NK-92 treated with Interleukin-12 subunit alpha and Interleukin-12 subunit beta, amount 100 ng/mL, for 24 hours (cell line): ENCODE measurements around the gene H2BK1.

Experiments
- DNase-seq: peaks from one replicate; lab custom pipeline; 2025; lab: John Stamatoyannopoulos, UW

Gene H2BK1

DNA sequence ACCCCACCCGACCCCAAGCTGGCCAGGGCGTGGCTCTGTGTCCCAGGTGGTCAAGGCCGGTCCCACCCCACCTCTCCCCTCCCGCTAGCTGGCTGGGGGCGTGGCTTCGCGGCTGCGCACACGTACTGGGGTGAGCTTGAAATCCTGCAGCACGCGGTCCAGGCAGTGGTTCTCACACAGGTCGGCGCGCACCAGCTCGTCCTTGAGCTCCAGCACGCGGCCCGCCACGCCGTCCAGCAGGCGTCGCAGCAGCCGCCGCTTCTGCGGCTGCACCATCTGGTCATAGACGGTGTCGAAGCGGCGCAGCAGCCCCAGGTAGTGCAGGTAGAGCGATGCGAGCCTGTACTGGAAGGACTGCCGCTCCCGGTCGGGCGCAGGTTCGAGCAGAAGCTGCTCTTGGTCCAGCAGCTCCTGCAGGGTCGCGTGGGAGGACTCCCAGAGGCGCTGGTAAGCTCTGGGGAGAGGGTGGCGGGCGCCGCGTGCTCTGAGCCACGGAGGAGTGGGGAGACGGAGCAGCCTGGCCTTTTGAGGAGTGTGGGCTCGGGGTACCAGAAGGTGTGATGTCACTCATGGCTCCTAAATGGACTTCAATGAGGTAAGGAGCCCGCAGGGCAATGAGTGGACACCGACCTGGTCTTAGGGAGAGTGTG, 5.8 kb downstream of the H2BK1 start:
- DNase-seq = no peak

DNA sequence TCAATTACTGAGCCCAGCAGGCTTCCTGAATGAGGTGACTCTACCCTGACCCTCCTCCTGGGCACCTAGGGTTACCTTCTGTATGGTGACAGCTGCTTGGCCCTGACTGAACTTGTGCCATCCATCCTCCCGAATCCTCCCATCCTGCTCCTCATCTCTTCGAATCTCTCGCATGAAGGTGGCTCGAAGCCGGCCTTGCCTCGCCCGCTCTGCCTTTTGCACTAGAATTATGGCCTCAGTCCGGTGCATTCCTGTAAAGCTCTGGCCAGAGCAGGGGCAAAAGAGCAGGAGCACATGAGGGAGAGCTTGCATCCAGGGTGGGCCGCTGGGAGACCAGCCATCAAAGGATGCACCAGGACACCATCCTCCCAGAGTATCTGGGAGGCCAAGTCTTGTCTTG, 7.5 kb downstream of the H2BK1 start:
- no peak for DNase-seq

DNA sequence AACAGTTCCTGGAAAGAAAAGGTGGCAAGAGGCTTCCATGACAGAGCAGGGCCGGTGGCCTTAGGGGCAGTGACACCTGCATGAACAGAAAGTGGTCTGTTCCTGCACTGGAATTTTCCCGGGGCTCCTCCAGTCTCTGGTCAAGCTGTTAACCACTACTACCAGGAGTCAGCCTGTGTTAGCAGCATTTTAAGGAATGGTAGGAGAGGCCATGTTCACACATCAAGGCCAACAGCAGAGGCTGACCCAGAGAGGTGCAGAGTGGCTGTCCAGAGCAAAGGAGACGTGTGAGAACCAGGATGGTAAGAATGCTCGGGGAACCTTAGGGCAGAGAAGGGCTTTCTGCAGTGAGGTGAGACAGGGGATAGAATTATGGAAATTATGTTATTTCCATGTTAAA, 8.5 kb downstream of the H2BK1 start:
- no peak for DNase-seq

DNA sequence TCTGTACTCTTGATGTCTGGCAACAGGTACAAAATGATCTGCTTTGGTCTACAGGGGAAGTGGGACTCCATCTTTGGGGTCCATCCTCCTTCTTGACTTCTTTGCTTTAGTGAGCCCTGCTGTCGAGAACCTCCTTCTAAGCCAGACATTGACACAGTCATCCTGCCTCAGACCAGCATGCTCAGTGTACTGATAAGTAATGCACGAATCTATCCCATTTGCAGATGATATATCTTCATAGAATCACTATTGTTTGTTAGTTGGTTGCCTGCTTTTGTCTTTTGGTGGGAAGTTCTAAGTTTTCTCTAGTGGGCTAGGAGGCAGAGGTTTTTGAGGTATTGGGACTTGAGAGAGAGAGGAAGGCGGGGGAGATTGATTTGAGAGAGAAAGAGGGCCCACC, 8.9 kb downstream of the H2BK1 start:
- no peak for DNase-seq

DNA sequence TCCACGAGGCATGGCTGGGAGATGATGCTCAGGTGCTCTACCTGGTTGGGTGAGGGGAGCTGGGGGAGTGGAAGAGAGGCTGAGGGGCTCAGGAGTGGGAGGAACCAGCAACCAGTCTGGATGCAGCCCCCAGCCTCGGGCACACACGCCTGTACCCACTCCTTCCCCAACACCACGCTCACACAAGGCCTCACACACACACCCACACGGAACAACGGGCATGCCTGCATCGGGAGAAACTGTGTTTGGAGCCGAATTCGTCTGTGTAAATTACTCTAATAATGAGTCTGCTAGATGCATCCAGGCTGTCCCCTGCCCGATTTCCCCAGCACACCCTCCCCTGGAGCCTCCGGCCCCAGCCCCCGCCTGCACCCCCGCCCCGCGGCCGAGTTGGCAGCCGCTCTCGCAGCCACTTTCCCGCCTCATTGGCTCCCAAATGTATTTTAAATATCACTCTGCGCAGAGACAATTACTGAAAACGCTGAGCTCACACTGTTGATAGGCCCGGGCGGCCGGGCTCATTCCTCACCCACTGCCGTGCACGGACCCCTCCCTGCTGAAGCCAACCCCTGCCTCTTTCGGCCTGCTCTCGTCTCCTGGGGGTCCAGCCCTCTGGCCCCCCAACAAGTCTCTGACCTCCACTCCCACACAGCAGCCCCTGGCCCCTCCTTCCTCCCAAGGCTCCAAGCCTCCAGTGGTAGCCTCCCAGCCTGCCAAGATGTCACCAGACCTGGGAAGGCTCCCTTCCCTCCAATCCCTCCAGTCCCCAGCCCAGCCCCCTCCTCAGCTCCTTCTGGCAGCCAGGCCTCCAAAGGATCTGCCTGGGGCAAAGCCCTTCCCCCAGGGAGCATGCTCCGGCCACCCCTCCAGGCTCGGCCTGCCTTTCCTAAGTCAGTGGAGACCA, 11.1 kb downstream of the H2BK1 start:
- no peak for DNase-seq

DNA sequence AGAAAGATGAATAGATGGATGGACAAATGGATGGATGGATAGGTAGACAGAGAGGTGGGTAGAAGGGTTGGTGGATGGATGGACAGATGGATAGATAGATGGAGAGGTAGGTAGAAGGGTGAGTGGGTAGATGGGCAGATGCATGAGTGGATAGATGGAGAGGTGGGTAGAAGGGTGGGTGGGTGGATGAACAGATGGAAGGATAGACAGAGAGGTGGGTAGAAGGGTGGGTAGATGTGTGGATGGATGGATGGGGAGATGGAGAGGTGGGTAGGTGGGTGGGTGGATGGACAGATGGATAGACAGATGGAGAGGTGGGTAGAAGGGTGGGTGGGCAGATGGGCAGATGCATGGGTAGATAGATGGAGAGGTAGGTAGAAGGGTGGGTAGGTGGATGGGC, 12.4 kb downstream of the H2BK1 start:
- DNase-seq = no peak

DNA sequence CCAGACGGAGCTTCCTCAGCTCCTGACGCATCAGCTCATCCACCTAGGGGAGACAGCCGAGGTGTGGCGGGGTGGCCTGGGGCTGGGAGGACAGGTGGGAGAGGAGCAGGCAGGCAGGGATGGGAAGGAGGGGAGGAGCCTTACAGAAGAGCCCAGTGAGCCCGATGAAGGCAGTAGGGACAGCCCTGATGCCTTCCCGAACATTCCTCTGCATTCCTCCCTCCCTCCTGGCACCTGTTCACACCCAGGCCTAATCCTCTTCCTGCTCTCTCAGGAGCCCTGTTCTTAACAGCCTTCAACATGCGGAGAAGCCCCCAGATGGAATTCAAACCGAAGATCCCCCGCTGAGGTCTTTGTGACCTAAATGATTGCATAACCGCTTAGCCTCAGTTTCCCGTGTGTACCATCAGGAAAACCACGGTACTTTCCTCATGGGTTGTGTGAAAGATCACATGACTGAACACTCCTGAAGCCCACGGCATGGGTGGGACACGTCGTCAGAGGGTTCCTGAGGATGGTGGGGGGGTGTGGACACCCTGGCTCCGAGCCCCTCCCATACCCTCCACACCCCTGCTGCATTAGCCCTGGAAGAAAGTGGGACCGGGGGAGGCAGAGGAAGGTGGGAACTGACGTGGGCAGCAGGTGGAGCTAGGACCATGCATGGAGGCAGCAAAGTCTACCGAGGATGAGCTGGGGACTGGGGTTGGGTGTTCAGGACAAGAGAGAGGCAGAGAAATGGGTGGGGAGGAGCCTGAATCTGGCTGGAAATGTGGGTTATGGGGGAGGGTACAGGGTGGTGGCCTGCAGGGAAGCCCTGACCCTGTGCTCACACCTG, 14.5 kb downstream of the H2BK1 start:
- DNase-seq = no peak

DNA sequence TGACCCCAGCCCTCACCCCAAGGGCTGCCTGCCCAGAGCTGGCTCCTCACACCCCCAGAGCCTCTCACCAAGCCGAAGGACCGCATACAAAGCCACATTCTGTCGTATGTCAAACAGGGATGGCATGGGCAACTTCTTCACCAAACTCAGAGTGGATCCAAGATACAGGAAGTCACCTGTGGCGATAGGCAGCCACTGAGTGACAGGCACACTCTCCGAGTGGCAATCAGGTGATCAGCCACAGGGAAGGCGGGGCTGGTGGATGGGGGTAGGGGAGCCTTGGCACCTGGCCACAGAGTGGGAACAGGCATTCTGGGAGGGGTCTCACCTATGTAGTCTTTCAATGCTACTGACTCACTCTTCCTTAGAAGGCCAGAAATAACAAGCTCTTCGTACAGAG, 16.1 kb downstream of the H2BK1 start:
- no peak for DNase-seq

DNA sequence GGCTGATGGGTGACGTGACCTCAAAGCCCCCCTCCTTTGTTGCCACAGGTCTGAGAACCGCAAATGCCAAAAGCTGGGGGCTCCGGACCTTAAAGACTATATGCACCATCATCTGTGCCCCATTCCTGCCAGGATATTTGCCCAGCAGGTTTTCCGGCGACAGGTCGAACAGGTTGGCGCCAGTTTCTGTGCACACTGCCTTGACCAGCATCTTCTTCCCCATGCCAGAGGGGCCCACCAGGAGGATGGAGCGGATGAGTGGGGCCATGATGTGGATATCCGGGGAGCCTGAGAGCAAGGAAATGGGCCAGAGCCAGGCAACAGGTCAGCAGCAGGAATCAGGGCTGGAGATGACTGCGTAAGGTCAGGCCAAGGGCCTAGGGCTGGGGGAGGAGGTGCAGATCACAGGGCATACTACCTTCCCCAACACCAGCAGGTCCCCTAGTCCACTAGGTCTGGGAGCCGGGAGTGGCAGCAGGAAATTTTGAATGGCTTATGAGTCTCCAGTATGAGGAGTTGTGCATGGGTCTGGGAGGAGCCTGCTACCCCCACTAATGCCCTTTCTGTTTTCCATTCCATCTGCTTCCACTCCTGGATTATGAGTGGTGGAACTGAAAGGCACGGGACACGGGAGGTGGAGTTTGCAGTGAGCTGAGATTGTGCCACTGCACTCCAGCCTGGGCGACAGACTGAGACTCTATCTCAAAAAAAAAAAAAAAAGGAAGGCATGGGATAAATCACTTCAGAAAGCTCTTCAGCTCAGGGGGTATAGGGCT, 16.9 kb downstream of the H2BK1 start:
- DNase-seq = no peak

DNA sequence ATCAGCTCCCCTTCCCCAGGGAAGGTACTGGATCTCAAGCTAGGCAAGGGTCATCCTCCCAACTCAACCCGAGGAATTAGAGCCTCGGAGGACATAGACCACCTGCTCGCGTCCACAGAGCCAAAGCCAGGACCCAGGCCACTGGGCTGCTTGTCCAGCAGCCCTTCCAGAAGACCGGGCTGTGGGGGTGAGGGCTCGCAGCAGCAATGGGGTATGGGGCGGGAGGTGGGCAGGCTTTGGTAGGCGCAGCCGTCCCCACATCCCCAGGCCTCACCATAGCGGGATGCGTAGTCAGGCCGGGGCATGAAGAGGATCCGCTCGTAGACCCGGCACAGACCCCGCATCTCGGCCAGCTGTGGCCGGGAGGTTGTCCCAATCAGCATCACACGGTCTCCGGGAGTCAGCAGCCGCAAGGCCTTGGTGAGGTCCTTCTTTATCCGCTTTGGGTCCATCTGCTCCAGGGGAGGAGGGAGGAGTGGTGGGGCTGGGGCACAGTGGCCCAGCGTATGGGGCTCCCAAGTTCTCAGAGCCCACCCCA, 18.2 kb downstream of the H2BK1 start:
- no peak for DNase-seq

DNA sequence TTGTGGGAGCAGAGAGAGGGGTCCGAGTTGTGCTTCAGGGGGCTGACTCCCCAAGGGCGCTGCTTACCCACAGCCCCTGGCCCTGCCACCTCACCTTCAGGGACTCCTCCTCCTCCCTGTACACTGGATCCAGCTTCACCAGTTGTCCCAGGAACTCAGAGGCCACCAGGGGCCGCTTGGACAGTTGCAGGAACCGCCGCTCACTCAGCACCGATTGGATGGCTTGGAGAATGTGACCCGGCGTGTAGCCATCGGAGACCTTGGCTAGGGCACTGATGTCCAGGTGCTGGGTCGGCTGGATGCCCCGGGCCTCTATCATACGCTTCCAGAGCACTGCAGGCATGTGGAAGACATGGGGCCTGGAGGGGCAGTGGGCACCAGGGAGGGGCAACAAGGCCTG, 18.7 kb downstream of the H2BK1 start:
- no peak for DNase-seq

DNA sequence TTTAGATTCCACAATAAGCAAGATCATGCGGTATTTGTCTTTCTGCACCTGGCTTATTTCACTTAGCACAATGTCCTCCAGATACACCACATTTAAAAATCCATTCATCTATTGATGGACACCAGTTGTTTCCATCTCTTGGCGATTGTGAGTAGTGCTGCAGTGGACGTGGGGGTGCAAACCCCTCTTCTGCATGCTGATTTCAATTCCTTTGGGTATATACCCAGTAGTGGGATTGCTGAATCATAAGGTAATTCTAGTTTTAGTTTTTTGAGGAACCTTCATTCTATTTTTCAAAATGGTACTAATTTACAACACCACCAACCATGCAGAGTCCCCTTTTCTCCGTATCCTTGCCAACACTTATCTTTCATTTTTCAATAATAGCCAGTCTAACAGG, 21.2 kb downstream of the H2BK1 start:
- DNase-seq = no peak

DNA sequence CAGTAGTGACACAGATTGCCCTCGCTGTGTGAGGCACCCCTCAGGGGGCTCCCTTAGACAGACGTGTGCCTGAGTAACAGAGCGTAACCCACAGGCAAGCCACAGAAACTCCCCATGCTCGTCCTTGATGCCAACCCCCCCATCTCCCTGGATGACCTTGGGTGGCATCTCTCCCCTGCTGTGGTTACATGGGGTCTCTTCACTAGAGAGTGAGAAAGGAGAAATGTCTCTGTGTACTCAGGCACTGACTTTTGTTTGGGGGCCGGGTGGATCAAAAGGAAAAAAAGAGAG, 22.1 kb downstream of the H2BK1 start:
- no peak for DNase-seq

DNA sequence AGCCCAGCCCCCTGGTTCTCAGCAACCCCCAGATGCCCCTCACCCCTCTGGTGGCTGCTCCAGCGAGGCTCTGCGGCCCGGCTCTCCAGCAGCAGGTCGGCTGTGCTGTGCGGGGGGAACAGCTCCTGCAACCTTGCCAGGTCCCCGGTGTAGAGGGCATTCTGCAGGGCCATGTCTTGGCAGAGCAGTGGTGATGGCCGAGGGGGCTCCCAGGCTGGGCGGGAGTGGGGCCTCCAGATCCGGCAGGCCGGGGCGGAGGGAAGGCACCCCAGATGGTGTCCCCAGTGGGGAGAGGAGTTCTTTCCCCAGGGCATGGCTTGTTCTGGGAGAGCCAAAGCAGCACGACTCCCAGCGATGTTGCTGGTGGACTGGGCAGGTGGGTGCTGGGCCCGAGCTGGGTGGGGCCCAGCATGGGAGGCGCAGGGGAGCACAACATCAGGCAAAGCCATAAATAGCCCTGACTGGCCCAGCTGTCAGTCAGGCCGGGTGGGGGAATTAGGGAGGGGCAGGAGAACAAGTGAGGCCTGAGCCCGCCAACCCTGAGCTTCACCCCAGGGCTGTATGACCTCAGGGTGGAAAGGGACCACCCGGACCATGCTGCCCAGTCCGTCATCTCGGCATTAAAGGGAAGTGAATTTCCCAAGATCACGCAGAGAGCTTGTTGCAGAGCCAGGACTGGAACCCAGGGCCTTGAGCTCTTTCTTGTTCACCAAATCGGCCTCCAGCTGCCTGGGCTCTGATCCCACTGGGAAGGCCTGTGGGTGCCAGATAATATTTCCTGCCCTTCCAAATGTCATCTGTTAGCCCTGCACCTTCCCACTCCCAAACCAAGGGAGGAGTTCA, 22.7 kb downstream of the H2BK1 start:
- no peak for DNase-seq

DNA sequence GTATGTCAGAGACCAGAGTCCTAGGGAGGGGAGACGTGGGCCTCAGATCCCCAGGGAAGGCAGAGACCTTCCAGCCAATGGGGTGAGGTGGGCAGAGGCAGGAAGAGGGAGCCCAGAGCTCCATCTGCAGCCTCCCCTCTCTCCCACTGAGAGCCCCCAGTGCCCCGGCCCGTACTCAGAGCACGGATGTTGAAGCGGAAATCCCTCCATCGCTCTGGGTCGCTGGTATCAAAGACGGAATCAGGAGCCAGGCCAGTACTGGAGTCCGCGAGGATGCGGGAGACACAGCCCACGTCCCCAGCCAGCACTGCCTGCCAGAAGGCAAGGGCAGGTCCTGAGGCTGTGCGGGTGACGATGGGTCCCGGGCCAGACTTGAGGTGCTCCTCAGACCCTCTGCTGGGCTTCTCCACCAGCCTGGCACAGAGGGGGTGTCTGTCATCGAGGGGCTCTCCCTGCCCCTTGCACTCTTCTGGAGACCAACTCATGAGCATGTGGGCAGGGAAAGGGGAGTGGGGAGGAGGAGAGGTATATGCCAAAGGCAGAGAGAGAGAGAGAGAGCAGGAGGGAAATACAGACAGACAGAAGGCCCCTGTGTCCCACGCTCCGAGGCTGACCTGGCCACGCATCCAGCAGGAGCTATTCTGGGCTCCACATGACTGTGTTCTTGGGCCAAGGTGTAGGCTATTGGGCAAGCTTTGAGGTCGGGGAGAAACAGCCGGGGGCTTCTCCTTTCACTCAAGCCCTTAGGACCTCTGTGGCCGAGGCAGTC, 23.5 kb downstream of the H2BK1 start, which contains the start of gene ASB10:
TSS of gene ASB10 (minus strand) at position 611 of the 769 bp plus-strand sequence. CDS start at position 491, 120 bp downstream.
- DNase-seq = no peak

DNA sequence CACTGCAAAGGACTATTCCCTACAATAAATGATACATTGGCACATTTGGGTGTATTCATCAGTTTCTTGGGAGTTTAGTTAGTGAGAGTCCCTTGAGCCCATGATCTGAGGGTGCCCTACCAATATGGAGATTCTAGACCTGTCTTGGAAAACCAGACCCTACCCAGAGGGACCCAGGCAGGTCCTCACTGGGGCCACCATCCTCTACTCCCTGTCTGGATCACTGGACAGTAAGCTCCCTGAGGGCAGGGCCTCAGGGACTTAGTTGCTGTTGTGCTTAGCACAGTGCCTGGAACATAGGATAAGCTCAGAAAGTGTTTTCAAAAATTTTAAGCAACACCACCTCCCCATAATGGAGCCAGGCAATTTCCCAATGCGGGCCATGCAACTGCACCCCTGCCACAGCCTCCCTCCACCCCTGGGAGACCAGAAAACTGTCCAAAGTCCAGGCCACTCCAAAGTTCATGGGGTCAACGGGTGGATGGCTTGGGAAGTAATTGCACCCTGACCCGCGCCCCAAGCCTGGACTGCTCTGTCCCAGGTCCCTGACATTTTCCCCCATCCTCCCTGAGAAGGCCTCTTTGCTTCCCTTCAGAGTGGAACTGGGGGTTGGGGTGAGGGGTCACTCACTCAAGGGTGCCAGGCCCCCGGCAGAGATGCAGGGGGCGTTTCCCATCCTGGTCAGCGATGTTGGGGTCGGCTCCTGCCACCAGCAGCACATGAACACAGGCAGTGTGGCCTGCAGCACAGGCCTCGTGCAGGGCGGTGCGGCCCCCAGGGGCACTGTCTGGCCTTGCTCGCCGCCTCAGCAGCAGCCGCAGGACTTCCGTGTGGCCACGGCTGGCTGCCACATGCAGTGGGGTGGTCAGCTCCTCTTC, 24.3 kb downstream of the H2BK1 start:
- no peak for DNase-seq

DNA sequence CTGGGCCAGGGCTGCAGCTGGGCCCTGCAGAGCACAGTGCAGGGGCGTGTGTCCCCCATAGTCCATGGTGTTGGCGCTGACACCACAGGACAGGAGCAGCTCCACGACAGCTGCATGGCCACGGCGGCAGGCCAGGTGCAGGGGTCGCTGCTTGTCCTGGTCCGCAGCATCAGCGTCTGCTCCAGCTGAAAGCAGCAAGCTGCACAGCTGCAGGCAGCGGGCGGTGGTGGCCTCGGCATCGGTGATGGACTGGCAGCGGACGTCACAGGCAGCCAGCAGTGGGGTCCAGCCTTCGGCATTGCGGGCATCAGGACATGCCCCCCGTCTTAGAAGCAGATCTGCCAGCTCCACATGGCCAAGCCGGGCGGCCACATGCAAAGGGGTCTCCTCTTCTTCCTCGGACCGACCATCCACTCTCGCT, 29.3 kb downstream of the H2BK1 start:
- DNase-seq = no peak

DNA sequence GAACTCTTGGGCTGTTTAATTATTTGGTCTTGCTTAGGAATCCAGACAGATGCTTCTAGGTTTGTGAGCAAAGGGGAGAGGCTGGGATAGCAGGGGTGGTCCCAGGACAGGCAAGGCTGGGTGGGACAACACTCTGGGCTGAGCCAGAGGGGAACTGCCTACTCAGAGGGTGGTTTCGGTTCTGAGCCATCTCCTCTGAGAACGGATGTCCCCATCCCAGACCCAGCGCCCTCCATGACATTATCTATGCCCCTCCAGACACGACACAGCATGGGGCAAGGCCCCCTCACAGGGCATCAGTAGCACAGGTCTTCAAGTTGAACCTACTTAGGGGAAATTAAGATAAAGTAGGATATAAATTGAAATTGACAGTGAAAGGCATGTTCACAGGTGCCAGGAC, 30.3 kb downstream of the H2BK1 start:
- no peak for DNase-seq

DNA sequence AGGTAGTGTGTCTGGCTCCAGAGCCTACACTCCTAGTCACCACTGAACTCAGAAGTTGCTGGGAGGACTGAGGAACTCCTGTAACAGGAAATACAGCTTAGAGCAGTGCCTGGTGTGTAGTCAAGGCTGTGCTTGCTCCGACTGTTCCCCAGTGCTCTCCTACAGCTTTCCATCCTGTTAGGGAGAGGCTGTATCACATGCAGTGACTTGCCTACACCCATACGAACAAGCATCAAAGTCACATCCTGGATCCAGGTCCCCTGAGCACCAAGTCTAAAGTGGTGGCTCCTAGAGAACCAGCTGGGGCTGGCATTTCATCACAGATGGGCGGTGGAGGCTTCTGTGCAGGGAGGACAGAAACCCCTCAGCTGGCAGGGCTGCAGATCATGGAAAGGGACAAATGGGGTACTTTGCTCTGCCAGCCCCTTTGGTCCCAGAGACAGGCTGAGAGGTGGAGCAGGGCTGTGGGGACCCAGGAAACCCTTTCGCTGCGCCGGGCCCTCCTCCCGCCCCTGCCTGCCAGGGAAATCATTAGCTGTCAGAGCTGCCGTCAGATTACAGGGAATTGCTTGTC, 30.9 kb downstream of the H2BK1 start:
- no peak for DNase-seq
